IPS-18c (cell line): ENCODE measurements around the gene C21orf58.

Experiments
- H3K4me3 ChIP-seq: 2 replicates; pipeline ENCODE4 v1.7.0; 2013; ENCODE audit warnings: low read depth, mild to moderate bottlenecking, low read length, moderate library complexity; ENCODE audit not compliant: insufficient read depth
- H3K9me3 ChIP-seq: one replicate; pipeline ENCODE4 v1.6.1; 2013; ENCODE audit warnings: mild to moderate bottlenecking, low read length, moderate library complexity; ENCODE audit not compliant: control insufficient read depth, insufficient read depth

C21orf58 gene

GRCh38 chr21:46336603-46337002 lies 12.9 kb upstream of the C21orf58 start:
- no peak overlapping the region for H3K4me3 ChIP-seq

GRCh38 chr21:46334351-46335140 lies 10.9 kb upstream of the C21orf58 start:
- Histone ChIP-seq H3K4me3 (no peak overlapping the region), H3K9me3 (no peaks in the 10 kb centered on the region)

More at GRCh38 chr21:46336603-46337002, 12.9 kb upstream of the C21orf58 start:
- H3K9me3 ChIP-seq, result no peaks in the 10 kb centered on the region

- H3K9me3 ChIP-seq, result peaks cover 2% of the 10 kb centered on the region
- no peak overlapping the region for H3K4me3 ChIP-seq
Observed at GRCh38 chr21:46329796-46330195, 6.1 kb upstream of the C21orf58 start.

GRCh38 chr21:46328151-46328550 lies 4.5 kb upstream of the C21orf58 start:
- Histone ChIP-seq H3K9me3 (peaks cover 2% of the 10 kb centered on the region), H3K4me3 (no peak overlapping the region)

GRCh38 chr21:46327711-46328110 lies 4.0 kb upstream of the C21orf58 start:
- peaks cover 2% of the 10 kb centered on the region for H3K9me3 ChIP-seq
- no peak overlapping the region for H3K4me3 ChIP-seq

- H3K4me3 ChIP-seq, result no peak overlapping the region
- peaks cover 2% of the 10 kb centered on the region for H3K9me3 ChIP-seq
Observed at GRCh38 chr21:46326110-46326703, 2.5 kb upstream of the C21orf58 start.

- peak overlapping the region; percentile 80 for H3K4me3 ChIP-seq
- H3K9me3 ChIP-seq, result peaks cover 2% of the 10 kb centered on the region
Observed at GRCh38 chr21:46325073-46325912, 1.6 kb upstream of the C21orf58 start.

- H3K9me3 ChIP-seq, result peaks cover 2% of the 10 kb centered on the region
- peak overlapping the region; percentile 99 for H3K4me3 ChIP-seq
Observed at GRCh38 chr21:46324390-46325072, 861 bp upstream of the C21orf58 start.

GRCh38 chr21:46323227-46323709 lies 402 bp downstream of the C21orf58 start:
- H3K9me3 ChIP-seq, result peaks cover 2% of the 10 kb centered on the region
- peak overlapping the region; percentile 98 for H3K4me3 ChIP-seq

- peak overlapping the region; percentile 98 for H3K4me3 ChIP-seq
- peaks cover 2% of the 10 kb centered on the region for H3K9me3 ChIP-seq
Observed at GRCh38 chr21:46322351-46323226, 1.1 kb downstream of the C21orf58 start.

- no peak overlapping the region for H3K4me3 ChIP-seq
- no peaks in the 10 kb centered on the region for H3K9me3 ChIP-seq
Observed at GRCh38 chr21:46320331-46320801, 3.3 kb downstream of the C21orf58 start.

- H3K4me3 ChIP-seq, result no peak overlapping the region
- H3K9me3 ChIP-seq, result no peaks in the 10 kb centered on the region
Observed at GRCh38 chr21:46319186-46319585, 4.5 kb downstream of the C21orf58 start.

- no peak overlapping the region for H3K4me3 ChIP-seq
- H3K9me3 ChIP-seq, result no peaks in the 10 kb centered on the region
Observed at GRCh38 chr21:46318464-46318845, 5.2 kb downstream of the C21orf58 start.

GRCh38 chr21:46317710-46318463 lies 5.8 kb downstream of the C21orf58 start:
- H3K4me3 ChIP-seq, result no peak overlapping the region

GRCh38 chr21:46316708-46317324 lies 6.9 kb downstream of the C21orf58 start:
- H3K9me3 ChIP-seq, result no peaks in the 10 kb centered on the region
- H3K4me3 ChIP-seq, result no peak overlapping the region

More at GRCh38 chr21:46317710-46318463, 5.8 kb downstream of the C21orf58 start:
- no peaks in the 10 kb centered on the region for H3K9me3 ChIP-seq
